Activated T-cell treated with anti-CD3 and anti-CD28 coated beads, Interleukin-2, amount 50 U/mL, for 24 hours (primary cell): Measurements from ENCODE around the gene RNF32.

ENCODE experiments used
- DNase-seq: peaks from one replicate; pipeline ENCODE4 v3.0.0-alpha.2; 2020
- H3K27ac Mint-ChIP-seq: 2 replicates; pipeline ENCODE4 v1.8.0; 2020; ENCODE audit warnings: mild to moderate bottlenecking, mixed read lengths
- H3K27me3 Mint-ChIP-seq: 2 replicates; pipeline ENCODE4 v1.8.0; 2020; ENCODE audit warnings: mixed read lengths
- H3K36me3 Mint-ChIP-seq: 2 replicates; pipeline ENCODE4 v1.8.0; 2020; ENCODE audit warnings: low read depth, mixed read lengths
- H3K4me1 Mint-ChIP-seq: 2 replicates; pipeline ENCODE4 v1.8.0; 2020; ENCODE audit warnings: low read depth, mixed read lengths
- H3K4me3 Mint-ChIP-seq: 2 replicates; pipeline ENCODE4 v1.8.0; 2020; ENCODE audit warnings: mild to moderate bottlenecking, moderate library complexity, mixed read lengths
- H3K9me3 Mint-ChIP-seq: 2 replicates; pipeline ENCODE4 v1.8.0; 2020; ENCODE audit warnings: mixed read lengths

The RNF32 gene

DNA sequence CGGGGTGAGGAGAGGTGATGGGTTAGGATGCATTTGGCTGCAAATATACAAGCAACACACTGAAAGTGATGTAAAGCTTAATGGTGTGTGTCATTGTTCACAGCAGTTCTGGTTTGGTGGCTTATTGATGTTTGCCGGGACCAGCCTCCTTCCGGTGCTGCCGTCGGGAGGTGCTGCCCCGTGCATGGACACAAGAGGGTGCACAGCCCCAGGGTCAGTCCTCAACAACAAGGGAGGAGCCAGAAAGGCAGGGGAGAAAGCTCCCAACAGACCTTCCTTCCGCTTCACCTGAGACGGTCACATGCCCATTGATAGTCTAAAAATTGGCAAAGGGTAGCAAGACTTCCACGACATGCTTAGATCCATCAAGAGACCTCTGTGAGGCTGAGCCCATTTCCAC is 9.5 kb downstream of the RNF32 start:
- Mint-ChIP-seq H3K27me3 (peaks cover 62% of the 10 kb centered on the region), H3K9me3 (no peaks in the 10 kb centered on the region), H3K4me1 (no peaks in the 10 kb centered on the region), H3K4me3 (no peak overlapping the region), H3K36me3 (no peaks in the 10 kb centered on the region), H3K27ac (no peak overlapping the region)
- DNase-seq: no peak

DNA sequence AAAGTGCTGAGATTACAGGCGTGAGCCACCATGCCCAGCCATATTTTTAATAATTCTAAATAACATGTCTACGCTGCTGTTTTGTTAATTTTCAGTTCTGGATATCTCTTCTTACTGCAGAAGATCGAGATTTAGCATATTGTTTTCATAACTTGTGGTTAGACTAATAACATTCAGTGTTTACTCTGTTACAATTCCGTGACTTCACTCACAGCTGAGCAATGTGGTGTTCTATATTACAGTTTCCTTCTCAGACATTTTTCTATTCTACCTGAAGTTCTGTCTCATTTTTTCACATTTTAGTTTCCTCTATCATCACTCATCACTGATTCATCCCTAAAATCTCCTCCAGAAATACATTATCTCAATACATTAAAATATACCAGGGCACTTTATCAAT is 10.9 kb downstream of the RNF32 start:
- DNase-seq: no peak
- peaks cover 4% of the 10 kb centered on the region for H3K4me1 Mint-ChIP-seq
- H3K27ac Mint-ChIP-seq: no peak overlapping the region
- peaks cover 56% of the 10 kb centered on the region for H3K27me3 Mint-ChIP-seq
- H3K4me3 Mint-ChIP-seq: no peak overlapping the region
- H3K36me3 Mint-ChIP-seq: no peaks in the 10 kb centered on the region
- H3K9me3 Mint-ChIP-seq: no peaks in the 10 kb centered on the region

DNA sequence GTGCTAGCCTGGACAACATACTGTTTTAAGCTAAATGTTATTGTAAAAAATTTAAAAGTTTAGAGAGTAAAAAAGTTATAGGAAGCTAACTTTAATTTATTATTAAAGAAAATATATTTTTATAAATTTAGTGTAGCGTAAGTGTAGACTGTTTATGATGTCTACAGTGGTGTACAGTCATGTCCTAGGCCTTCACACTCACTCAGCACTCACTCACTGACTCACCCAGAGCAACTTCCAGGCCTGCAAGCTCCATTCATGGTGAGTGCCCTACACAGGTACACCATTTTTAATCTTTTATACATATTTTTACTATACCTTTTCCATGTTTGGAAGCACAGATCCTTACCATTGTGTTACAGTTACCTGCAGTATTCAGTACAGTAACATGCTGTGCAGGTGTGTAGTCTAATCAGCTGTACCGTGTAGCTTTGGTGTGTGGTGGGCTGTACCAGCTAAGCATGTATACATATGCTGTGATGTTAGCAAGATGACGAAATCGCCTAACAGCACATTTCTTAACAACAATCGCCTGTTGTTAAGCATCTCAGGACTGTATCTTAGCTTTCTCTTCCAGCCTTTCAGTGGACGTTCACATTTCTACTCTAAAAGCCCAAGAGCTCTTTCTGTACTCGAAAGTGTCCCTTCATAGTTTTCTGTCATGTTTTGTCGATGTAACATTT is 12.5 kb downstream of the RNF32 start:
- H3K27ac Mint-ChIP-seq: no peak overlapping the region
- H3K27me3 Mint-ChIP-seq: peaks cover 50% of the 10 kb centered on the region
- DNase-seq: no peak
- H3K4me3 Mint-ChIP-seq: no peak overlapping the region
- no peaks in the 10 kb centered on the region for H3K36me3 Mint-ChIP-seq
- H3K4me1 Mint-ChIP-seq: peaks cover 4% of the 10 kb centered on the region
- no peaks in the 10 kb centered on the region for H3K9me3 Mint-ChIP-seq

DNA sequence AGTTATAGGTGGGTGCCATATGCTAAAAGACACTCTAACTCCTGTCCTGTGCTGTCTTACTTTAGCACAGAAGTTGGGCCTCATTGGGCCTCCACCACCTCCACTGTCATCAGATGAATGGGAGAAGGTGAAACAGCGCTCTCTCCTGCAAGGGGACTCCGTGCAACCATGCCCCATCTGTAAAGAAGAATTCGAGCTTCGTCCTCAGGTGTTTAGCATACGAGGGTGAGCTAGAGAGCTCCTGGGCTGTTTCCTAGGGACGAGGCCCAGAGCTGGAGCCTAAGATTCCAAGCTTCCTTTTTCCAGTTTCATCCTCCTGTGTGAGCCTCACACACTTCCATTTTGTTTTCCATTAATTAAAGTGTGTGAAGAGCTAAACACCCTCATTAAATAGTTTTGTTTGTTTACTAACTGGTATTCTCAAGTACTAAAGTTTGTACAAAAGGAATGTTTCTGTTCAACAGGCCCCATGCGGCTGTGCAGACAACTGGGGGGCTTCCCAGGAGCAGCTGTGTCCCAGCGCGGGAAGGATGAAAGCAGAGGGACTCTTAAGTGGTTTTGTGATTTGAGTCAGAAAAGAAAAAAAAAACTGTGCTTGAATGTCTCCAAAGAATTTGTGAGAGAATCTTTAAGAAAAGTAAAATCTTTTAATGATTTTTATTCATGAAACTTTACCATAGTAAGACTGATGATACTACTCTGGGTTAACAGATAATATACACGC is 14.1 kb downstream of the RNF32 start:
- Mint-ChIP-seq H3K27me3 (peaks cover 40% of the 10 kb centered on the region), H3K27ac (no peak overlapping the region), H3K4me3 (no peak overlapping the region), H3K4me1 (peaks cover 4% of the 10 kb centered on the region), H3K36me3 (no peaks in the 10 kb centered on the region), H3K9me3 (no peaks in the 10 kb centered on the region)
- DNase-seq: no peak

DNA sequence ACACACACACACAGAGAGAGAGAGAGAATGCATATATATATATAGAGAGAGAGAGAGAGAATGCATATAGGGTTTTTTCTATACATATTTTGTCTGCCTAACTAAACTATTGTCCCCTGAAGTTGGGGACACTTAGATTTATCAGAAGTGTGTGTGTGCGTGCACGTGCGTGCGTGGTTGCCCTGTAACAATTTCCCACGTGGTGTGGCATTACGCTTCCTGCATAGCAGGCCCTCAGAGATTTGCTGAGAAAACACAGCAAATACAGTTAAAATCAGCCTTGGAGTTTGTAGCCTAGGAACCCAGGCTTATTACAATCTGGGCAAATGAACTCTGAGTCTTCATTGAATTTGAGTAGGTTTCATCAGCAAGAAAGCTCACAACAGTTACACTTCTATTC is 14.7 kb downstream of the RNF32 start:
- no peak for DNase-seq
- no peak overlapping the region for H3K27ac Mint-ChIP-seq
- no peak overlapping the region for H3K4me3 Mint-ChIP-seq
- H3K36me3 Mint-ChIP-seq: no peaks in the 10 kb centered on the region
- H3K4me1 Mint-ChIP-seq: peaks cover 4% of the 10 kb centered on the region
- H3K9me3 Mint-ChIP-seq: no peaks in the 10 kb centered on the region
- peaks cover 34% of the 10 kb centered on the region for H3K27me3 Mint-ChIP-seq

DNA sequence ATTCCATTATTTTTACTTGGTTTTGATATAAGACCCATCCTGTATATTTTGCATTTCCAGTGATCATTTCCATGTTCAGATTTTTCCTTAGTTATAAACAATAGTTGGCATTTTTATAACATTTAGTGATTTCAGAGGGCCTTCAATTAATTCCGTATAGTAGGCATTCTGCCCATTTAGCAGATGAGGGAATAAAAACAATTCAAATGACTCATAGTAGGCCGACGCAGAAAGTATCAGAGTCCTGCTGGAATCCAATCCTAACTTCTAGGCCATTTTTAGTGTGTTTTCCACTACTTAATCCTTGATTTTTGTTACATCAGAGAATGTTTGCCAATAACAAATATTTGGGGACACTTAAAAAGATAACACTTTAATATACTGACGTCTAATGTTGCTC is 15.4 kb downstream of the RNF32 start:
- Mint-ChIP-seq H3K27ac (no peak overlapping the region), H3K4me3 (no peak overlapping the region), H3K4me1 (peaks cover 4% of the 10 kb centered on the region), H3K27me3 (peaks cover 27% of the 10 kb centered on the region), H3K36me3 (no peaks in the 10 kb centered on the region), H3K9me3 (no peaks in the 10 kb centered on the region)
- no peak for DNase-seq

DNA sequence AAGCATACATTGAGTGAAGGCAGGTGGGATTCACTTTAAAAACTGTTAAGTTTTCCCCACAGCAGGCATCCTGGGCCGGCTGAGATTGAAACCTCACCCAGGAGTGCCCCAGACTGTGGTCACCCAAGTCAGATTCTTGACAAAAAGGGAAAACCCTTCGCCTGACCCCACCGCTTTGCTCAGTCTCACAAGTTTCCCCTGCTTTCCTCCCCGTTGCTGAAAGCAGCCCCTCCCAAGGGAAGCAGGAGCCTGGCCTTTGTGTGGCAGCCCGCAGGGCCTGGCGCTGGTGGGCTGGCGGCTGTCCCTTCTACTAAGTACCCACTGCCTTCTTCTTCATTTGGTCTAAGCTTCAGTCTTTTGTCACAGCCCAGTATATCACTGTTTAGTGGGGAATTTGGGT is 16.0 kb downstream of the RNF32 start:
- H3K27ac Mint-ChIP-seq: no peak overlapping the region
- peaks cover 23% of the 10 kb centered on the region for H3K27me3 Mint-ChIP-seq
- H3K4me1 Mint-ChIP-seq: peaks cover 4% of the 10 kb centered on the region
- H3K36me3 Mint-ChIP-seq: no peaks in the 10 kb centered on the region
- H3K4me3 Mint-ChIP-seq: no peak overlapping the region
- H3K9me3 Mint-ChIP-seq: no peaks in the 10 kb centered on the region
- no peak for DNase-seq

DNA sequence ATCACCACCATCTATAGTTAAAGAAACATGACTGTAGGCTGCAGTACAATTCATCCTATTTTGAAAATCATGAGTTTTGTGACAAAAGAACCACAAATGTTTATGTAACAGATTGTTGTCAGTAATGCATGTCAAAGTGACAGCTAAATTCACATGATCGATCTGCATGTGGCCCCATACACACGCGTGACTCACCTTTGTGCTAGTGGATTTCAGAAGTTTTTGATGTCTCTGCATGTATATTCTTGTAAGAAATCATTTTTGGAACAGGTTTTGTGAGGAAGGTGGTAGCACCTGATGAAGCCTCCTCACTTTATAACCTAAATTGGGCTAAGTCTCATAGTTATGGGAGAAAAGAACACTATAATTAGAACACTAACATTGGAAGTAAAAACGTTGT is 17.1 kb downstream of the RNF32 start:
- no peaks in the 10 kb centered on the region for H3K36me3 Mint-ChIP-seq
- H3K27ac Mint-ChIP-seq: no peak overlapping the region
- H3K27me3 Mint-ChIP-seq: peaks cover 16% of the 10 kb centered on the region
- DNase-seq: no peak
- H3K4me3 Mint-ChIP-seq: no peak overlapping the region
- peaks cover 4% of the 10 kb centered on the region for H3K4me1 Mint-ChIP-seq
- no peaks in the 10 kb centered on the region for H3K9me3 Mint-ChIP-seq

DNA sequence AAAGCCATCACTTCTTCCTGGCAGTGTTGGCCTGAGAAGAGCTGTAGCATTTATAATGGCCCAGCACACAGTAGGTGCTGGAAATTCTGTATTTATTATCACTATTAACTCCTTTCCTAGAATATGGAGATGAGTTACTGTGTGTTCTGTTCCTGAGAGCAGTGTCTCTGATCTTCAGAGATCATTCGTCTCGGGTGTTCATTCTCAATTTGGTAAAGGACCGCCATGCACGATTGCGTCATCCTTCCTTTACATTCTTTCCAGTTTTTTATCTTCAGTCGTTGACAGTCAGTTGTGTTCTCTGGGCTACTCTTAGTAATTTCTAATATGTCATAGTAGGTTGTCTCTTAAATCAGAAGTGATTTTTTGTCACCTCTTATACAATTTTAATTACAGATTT is 18.6 kb downstream of the RNF32 start:
- Mint-ChIP-seq H3K27me3 (peaks cover 12% of the 10 kb centered on the region), H3K4me3 (no peak overlapping the region), H3K36me3 (no peaks in the 10 kb centered on the region), H3K4me1 (peaks cover 4% of the 10 kb centered on the region), H3K27ac (no peak overlapping the region), H3K9me3 (no peaks in the 10 kb centered on the region)
- no peak for DNase-seq

DNA sequence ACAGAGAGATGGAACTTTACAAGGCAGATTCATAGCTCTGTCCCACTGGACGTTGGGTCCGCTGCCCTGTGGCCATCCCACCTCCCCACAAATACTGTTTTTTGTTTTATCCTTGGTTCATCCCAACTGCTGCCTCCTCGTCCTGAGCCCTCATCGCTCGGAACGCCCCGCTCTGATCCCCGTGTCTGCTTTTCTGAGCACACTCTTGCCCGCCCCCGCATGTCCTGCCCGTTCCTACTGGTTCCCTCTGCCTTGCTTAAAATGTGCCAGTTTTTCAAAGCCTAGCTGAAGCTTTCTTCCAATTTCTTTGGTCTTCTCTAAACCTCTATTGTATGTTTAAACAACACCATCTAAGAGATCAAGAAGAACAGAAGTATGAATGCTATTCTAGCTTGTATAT is 19.4 kb downstream of the RNF32 start:
- Mint-ChIP-seq H3K9me3 (no peaks in the 10 kb centered on the region), H3K27ac (no peak overlapping the region), H3K27me3 (peaks cover 12% of the 10 kb centered on the region), H3K36me3 (no peaks in the 10 kb centered on the region), H3K4me3 (no peak overlapping the region), H3K4me1 (peaks cover 4% of the 10 kb centered on the region)
- DNase-seq: no peak

DNA sequence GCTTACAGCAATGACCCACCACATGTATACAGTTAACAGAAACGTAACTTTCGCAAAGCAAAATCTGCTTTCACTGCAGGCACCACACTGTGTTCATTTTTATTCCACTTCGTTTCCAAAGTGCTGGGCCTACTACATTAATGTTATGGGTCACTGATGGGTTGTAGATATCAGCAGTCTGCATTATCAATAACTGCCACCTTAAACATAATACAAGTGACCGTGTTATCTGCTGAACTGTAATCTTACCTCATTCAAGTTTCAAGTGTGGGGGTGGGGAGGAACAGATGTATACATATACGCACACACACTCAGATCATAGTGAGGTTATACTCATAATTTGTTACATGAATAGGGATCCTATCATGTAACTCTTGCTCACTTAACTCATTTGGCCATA is 21.1 kb downstream of the RNF32 start:
- no peak overlapping the region for H3K27ac Mint-ChIP-seq
- H3K36me3 Mint-ChIP-seq: no peaks in the 10 kb centered on the region
- H3K27me3 Mint-ChIP-seq: peaks cover 8% of the 10 kb centered on the region
- no peak for DNase-seq
- H3K4me3 Mint-ChIP-seq: no peak overlapping the region
- no peaks in the 10 kb centered on the region for H3K4me1 Mint-ChIP-seq
- H3K9me3 Mint-ChIP-seq: no peaks in the 10 kb centered on the region

DNA sequence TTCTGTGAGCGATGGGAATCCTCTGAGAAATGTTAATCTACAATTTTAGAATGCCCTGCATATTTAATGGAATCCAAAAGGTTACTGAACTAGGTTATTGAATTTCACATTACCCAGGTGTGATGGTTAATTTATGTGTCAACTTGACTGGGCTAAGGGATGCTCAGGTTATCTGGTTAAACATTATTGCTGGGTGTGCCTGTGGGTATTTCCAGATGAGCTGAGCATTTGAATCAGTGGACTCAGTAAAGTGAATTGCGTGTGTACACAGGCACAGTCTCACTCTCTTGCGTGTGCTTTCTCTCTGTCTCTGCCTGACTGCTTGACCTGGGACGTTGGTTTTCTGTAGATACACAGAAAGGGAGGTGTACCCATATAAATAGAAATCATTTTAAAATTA is 21.7 kb downstream of the RNF32 start:
- Mint-ChIP-seq H3K4me1 (no peaks in the 10 kb centered on the region), H3K27me3 (peaks cover 8% of the 10 kb centered on the region), H3K4me3 (no peak overlapping the region), H3K27ac (no peak overlapping the region), H3K36me3 (no peaks in the 10 kb centered on the region), H3K9me3 (no peaks in the 10 kb centered on the region)
- no peak for DNase-seq

DNA sequence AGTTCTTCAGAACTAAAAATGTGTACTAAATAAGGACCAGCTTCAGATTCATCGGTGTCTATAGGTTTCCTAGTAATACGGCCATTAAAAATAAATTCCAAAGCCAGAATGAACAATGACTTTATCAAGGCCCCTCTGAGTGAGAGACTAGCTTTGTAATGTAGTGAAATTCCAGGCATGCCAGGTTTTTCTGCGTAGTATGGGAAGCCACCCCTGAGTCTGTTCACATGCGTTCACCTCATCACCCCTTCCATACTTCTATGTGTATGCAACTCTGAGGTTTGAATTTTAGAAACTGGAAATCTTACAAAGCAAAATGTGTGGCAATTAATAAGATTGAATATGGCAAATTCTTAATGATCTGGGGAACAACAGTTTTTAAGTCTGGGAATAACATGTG is 24.5 kb downstream of the RNF32 start:
- no peak overlapping the region for H3K4me3 Mint-ChIP-seq
- no peak for DNase-seq
- no peaks in the 10 kb centered on the region for H3K27me3 Mint-ChIP-seq
- no peaks in the 10 kb centered on the region for H3K9me3 Mint-ChIP-seq
- H3K4me1 Mint-ChIP-seq: no peaks in the 10 kb centered on the region
- peaks cover 12% of the 10 kb centered on the region for H3K36me3 Mint-ChIP-seq
- H3K27ac Mint-ChIP-seq: no peak overlapping the region

DNA sequence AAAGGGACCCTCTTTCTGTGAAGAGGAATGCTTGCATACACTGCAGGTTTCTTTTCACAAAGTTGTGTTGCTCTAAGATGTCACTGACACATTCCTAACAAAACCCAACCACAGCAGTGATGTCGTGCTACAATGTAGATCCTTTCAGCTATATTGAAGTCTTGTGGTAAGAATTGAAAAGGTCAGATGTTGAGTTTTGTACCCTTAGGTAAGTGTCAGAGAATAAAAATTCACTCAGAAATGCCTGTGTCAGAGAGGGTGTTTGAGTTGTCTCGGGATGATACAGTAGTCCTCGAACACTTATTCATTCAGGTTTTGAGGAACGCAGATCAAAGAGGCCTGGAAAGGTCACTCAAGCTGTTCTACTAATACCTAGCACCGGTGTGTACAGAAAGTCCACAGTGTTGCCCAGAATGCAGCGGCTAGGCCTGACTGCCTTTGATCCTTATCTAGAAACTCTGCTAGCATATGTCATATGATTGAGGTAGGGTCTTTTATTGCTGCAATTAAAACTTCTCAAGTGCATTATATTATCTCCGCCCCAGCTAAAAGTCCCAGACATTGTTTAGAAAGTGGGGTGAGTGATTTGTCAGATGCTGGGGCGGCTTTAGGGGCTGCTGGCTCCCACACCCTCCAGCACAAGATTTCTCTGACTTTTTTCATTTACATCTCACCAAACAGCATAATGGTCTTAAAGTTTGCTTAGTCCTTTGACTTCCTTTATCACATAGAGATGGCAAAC is 26.0 kb downstream of the RNF32 start:
- no peak overlapping the region for H3K4me3 Mint-ChIP-seq
- H3K27ac Mint-ChIP-seq: no peak overlapping the region
- DNase-seq: no peak
- no peaks in the 10 kb centered on the region for H3K4me1 Mint-ChIP-seq
- no peaks in the 10 kb centered on the region for H3K27me3 Mint-ChIP-seq
- peaks cover 25% of the 10 kb centered on the region for H3K36me3 Mint-ChIP-seq
- no peaks in the 10 kb centered on the region for H3K9me3 Mint-ChIP-seq

DNA sequence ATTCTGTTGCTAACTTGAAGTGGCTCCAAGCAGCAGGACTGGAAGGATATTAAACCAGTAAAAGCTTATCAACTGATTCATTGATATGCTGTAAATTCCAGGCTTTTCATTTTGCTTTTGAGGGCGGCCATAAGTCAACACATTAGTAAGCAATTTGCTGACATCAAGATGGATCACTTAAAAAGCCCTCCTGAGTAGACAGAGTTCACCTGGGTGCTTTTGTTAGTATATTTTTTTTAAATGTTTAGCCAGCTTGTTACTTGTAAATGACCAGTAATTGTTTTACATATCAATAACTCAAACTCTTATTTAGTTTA is 26.5 kb downstream of the RNF32 start:
- Mint-ChIP-seq H3K4me1 (no peaks in the 10 kb centered on the region), H3K36me3 (peaks cover 29% of the 10 kb centered on the region), H3K27ac (no peak overlapping the region), H3K9me3 (no peaks in the 10 kb centered on the region), H3K4me3 (no peak overlapping the region), H3K27me3 (no peaks in the 10 kb centered on the region)
- no peak for DNase-seq
